ENCODE measurements around the gene SLC26A3. TPM values are rescaled to one million over a fixed set of nuclear protein-coding genes. Genes with fewer than 3 reads are reported as not detected.

Gene SLC26A3
- total RNA-seq, 1 donor from 2014 or later: not detected

GRCh38 chr7:107818622-107819021 is 15.6 kb upstream of the SLC26A3 start:
- intact Hi-C loops (cut with DNase I): no loop called here
- DNase-seq (ENCODE audit: low spot score): no peak

- intact Hi-C loops (cut with DNase I): no loop called here
- DNase-seq (ENCODE audit: low spot score): no peak
These were observed 13.1 kb upstream of the SLC26A3 start for GRCh38 chr7:107816011-107816566.

GRCh38 chr7:107815254-107815882 is 12.3 kb upstream of the SLC26A3 start:
- intact Hi-C loops (cut with DNase I): no loop called here
- DNase-seq (ENCODE audit: low spot score): no peak

- intact Hi-C loops (cut with DNase I): no loop called here
- no peak for DNase-seq (ENCODE audit: low spot score)
These were observed 10.5 kb upstream of the SLC26A3 start for GRCh38 chr7:107813524-107813923.

- DNase-seq (ENCODE audit: low spot score): no peak
- intact Hi-C loops (cut with DNase I): no loop called here
These were observed 8.9 kb upstream of the SLC26A3 start for GRCh38 chr7:107811934-107812333.

GRCh38 chr7:107810626-107811025 is 7.6 kb upstream of the SLC26A3 start:
- no peak for DNase-seq (ENCODE audit: low spot score)
- intact Hi-C loops (cut with DNase I): no loop called here

GRCh38 chr7:107809179-107809578 is 6.2 kb upstream of the SLC26A3 start:
- no peak for DNase-seq (ENCODE audit: low spot score)
- intact Hi-C loops (cut with DNase I): no loop called here

- no peak for DNase-seq (ENCODE audit: low spot score)
- intact Hi-C loops (cut with DNase I): no loop called here
These were observed 3.3 kb downstream of the SLC26A3 start for GRCh38 chr7:107799647-107800264.

GRCh38 chr7:107792364-107792763 is 10.7 kb downstream of the SLC26A3 start:
- DNase-seq (ENCODE audit: low spot score): no peak
- intact Hi-C loops (cut with DNase I): no loop called here

- intact Hi-C loops (cut with DNase I): no loop called here
These were observed 13.4 kb downstream of the SLC26A3 start for GRCh38 chr7:107789647-107790046.

GRCh38 chr7:107788662-107789061 is 14.4 kb downstream of the SLC26A3 start:
- intact Hi-C loops (cut with DNase I): no loop called here
- no peak for DNase-seq (ENCODE audit: low spot score)

More at GRCh38 chr7:107789647-107790046, 13.4 kb downstream of the SLC26A3 start:
- no peak for DNase-seq (ENCODE audit: low spot score)

- intact Hi-C loops (cut with DNase I): no loop called here
- DNase-seq (ENCODE audit: low spot score): no peak
These were observed 14.8 kb downstream of the SLC26A3 start for GRCh38 chr7:107788216-107788615.

GRCh38 chr7:107785926-107786325 is 17.1 kb downstream of the SLC26A3 start:
- DNase-seq (ENCODE audit: low spot score): no peak
- intact Hi-C loops (cut with DNase I): no loop called here

GRCh38 chr7:107785170-107785569 is 17.9 kb downstream of the SLC26A3 start:
- intact Hi-C loops (cut with DNase I): no loop called here
- no peak for DNase-seq (ENCODE audit: low spot score)

- intact Hi-C loops (cut with DNase I): no loop called here
These were observed 19.4 kb downstream of the SLC26A3 start for GRCh38 chr7:107783648-107784047.

GRCh38 chr7:107782374-107782773 is 20.6 kb downstream of the SLC26A3 start:
- intact Hi-C loops (cut with DNase I): no loop called here
- no peak for DNase-seq (ENCODE audit: low spot score)

More at GRCh38 chr7:107783648-107784047, 19.4 kb downstream of the SLC26A3 start:
- DNase-seq (ENCODE audit: low spot score): no peak

- DNase-seq (ENCODE audit: low spot score): no peak
- intact Hi-C loops (cut with DNase I): no loop called here
These were observed 23.4 kb downstream of the SLC26A3 start for GRCh38 chr7:107779647-107780099.

- no peak for DNase-seq (ENCODE audit: low spot score)
- intact Hi-C loops (cut with DNase I): no loop called here
These were observed 24.7 kb downstream of the SLC26A3 start for GRCh38 chr7:107778283-107778682.

- intact Hi-C loops (cut with DNase I): no loop called here
- no peak for DNase-seq (ENCODE audit: low spot score)
These were observed 25.3 kb downstream of the SLC26A3 start for GRCh38 chr7:107777702-107778101.

GRCh38 chr7:107773027-107773426 is 30.0 kb downstream of the SLC26A3 start:
- DNase-seq (ENCODE audit: low spot score): no peak
- intact Hi-C loops (cut with DNase I): no loop called here

- no peak for DNase-seq (ENCODE audit: low spot score)
- intact Hi-C loops (cut with DNase I): no loop called here
These were observed 34.8 kb downstream of the SLC26A3 start for GRCh38 chr7:107768263-107768662.

Data from cardiac septum (tissue), 1 donor.